ENCODE data around the gene PHYH. TPM values are rescaled to one million over a fixed set of nuclear protein-coding genes. Genes with fewer than 3 reads are reported as not detected.

Gene PHYH
- total RNA-seq, 1 experiment from 2014 or later: 52.3 TPM

DNA sequence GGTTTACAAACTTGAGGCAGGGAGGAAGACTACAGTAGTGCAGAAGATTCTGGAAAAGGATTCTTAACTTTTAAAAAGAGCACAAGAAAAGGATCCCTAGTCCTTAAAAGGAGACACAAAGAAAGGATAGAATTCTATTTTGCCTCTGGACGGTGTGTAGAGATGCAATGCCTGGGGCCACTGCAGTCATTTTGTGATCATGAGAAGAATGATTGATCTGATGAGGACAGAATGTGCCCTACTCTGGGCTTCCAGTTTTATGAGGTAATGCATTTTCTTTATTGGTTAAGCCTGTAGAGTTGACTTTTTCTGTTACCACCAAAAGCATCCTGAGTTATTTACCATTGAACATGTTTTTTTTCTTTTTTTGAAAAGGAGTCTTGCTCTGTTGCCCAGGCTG, 37.4 kb downstream of the PHYH start:
- no TSS peak for BruUV-seq (replicated peaks)
- Mint-ChIP-seq H3K36me3 (ENCODE audit: insufficient read depth, unreplicated experiment) (no peaks in the 10 kb centered on the region), H3K4me1 (ENCODE audit: low read depth, unreplicated experiment) (no peaks in the 10 kb centered on the region), H3K27me3 (ENCODE audit: insufficient read depth, unreplicated experiment) (no peaks in the 10 kb centered on the region), H3K27ac (ENCODE audit: unreplicated experiment) (no peak overlapping the region), H3K9me3 (ENCODE audit: unreplicated experiment) (peaks cover 20% of the 10 kb centered on the region), H3K4me3 (ENCODE audit: unreplicated experiment) (no peak overlapping the region)
- intact Hi-C loops (cut with micrococcal nuclease; ENCODE audit: unreplicated experiment): no loop called here
- CTCF ChIA-PET: interaction anchor here (0.6 kb wide), 1 partner anchor 554 kb away, joined by 3 read pairs; no protein-coding TSS in a partner anchor
- Histone ChIP-seq H3K4me1 (no peaks in the 10 kb centered on the region), H3K9me3 (no peaks in the 10 kb centered on the region; the same call in 1 of the 2 replicates), H3K27me3 (replicated peaks; ENCODE audit: control insufficient read depth, insufficient read depth, low read length) (no peaks in the 10 kb centered on the region; the same call in 1 of the 2 replicates), H3K36me3 (ENCODE audit: control insufficient read depth, insufficient read depth, low read length) (no peaks in the 10 kb centered on the region), H3K4me3 (ENCODE audit: low read depth, low read length) (no peak overlapping the region)
- DNase-seq: no peak
- TF ChIP-seq, protein P1, sequence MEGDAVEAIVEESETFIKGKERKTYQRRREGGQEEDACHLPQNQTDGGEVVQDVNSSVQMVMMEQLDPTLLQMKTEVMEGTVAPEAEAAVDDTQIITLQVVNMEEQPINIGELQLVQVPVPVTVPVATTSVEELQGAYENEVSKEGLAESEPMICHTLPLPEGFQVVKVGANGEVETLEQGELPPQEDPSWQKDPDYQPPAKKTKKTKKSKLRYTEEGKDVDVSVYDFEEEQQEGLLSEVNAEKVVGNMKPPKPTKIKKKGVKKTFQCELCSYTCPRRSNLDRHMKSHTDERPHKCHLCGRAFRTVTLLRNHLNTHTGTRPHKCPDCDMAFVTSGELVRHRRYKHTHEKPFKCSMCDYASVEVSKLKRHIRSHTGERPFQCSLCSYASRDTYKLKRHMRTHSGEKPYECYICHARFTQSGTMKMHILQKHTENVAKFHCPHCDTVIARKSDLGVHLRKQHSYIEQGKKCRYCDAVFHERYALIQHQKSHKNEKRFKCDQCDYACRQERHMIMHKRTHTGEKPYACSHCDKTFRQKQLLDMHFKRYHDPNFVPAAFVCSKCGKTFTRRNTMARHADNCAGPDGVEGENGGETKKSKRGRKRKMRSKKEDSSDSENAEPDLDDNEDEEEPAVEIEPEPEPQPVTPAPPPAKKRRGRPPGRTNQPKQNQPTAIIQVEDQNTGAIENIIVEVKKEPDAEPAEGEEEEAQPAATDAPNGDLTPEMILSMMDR (IDR thresholded peaks at IDR 0.05; ENCODE audit: insufficient read depth in 1 of 2, low read depth in 1 of 2, low read length in 1 of 2, severe bottlenecking in 1 of 2, unreplicated experiment in 1 of 2): no peak
- POLR2A ChIA-PET: no interaction called here

DNA sequence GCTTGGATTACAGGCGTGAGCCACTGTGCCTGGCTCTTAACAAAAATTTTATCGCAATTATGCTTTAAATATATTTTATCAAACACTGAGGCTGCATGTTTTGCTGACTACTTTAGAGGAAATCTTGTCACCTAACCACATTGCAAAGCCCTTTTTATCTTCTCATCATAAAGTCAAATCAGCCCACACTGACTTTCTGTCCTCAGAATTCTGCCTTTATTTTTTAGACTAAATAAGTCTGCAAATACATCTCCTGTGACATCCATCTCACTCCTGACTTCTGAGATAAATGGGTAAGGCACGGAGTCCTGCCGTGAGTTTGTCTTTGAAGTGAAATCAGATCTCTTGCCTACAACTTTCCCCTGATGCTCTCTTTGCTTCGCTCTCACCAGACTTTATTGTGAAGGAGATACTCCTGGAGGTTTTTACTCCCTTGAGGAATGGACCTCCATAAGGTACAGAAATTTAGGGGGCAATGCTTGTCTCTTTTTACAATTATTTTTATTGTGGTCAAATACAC, 42.2 kb downstream of the PHYH start:
- H3K9me3 Mint-ChIP-seq (ENCODE audit: unreplicated experiment): peaks cover 20% of the 10 kb centered on the region
- TF ChIP-seq, protein P1 (IDR thresholded peaks at IDR 0.05; ENCODE audit: insufficient read depth in 1 of 2, low read depth in 1 of 2, low read length in 1 of 2, severe bottlenecking in 1 of 2, unreplicated experiment in 1 of 2): no peak
- Histone ChIP-seq H3K4me1 (no peaks in the 10 kb centered on the region), H3K4me3 (ENCODE audit: low read depth, low read length) (no peak overlapping the region), H3K9me3 (no peaks in the 10 kb centered on the region; the same call in 1 of the 2 replicates), H3K27me3 (replicated peaks; ENCODE audit: control insufficient read depth, insufficient read depth, low read length) (no peaks in the 10 kb centered on the region; the same call in 1 of the 2 replicates), H3K36me3 (ENCODE audit: control insufficient read depth, insufficient read depth, low read length) (no peaks in the 10 kb centered on the region)
- intact Hi-C loops (cut with micrococcal nuclease; ENCODE audit: unreplicated experiment): no loop called here
- POLR2A ChIA-PET: no interaction called here
- no peaks in the 10 kb centered on the region for H3K4me1 Mint-ChIP-seq (ENCODE audit: low read depth, unreplicated experiment)
- peaks cover 6% of the 10 kb centered on the region for H3K27me3 Mint-ChIP-seq (ENCODE audit: insufficient read depth, unreplicated experiment)
- H3K36me3 Mint-ChIP-seq (ENCODE audit: insufficient read depth, unreplicated experiment): no peaks in the 10 kb centered on the region
- no peak overlapping the region for H3K27ac Mint-ChIP-seq (ENCODE audit: unreplicated experiment)
- BruUV-seq (replicated peaks): no TSS peak
- H3K4me3 Mint-ChIP-seq (ENCODE audit: unreplicated experiment): no peak overlapping the region
- DNase-seq: no peak
- CTCF ChIA-PET: no interaction called here

DNA sequence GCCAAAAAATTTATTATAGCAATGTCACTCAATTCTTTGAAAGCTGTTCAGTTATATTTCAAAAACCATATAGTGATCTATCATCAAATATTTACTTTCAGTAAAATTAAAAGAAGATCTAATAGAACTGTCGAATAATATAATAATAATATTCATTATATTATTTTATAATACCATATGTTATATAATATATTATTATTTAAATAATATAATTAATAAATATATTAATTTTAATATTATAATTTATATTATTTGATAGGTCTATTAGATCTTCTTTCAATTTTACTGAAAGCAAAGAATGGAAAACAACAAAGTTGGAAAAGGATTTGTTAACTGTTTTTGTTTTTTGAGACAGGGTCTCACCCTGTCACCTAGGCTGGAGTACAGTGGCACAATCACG, 43.2 kb downstream of the PHYH start:
- intact Hi-C loops (cut with micrococcal nuclease; ENCODE audit: unreplicated experiment): no loop called here
- Histone ChIP-seq H3K9me3 (no peaks in the 10 kb centered on the region; the same call in 1 of the 2 replicates), H3K27me3 (replicated peaks; ENCODE audit: control insufficient read depth, insufficient read depth, low read length) (no peaks in the 10 kb centered on the region), H3K36me3 (ENCODE audit: control insufficient read depth, insufficient read depth, low read length) (no peaks in the 10 kb centered on the region), H3K4me3 (ENCODE audit: low read depth, low read length) (no peak overlapping the region), H3K4me1 (no peaks in the 10 kb centered on the region)
- TF ChIP-seq, protein P1 (IDR thresholded peaks at IDR 0.05; ENCODE audit: insufficient read depth in 1 of 2, low read depth in 1 of 2, low read length in 1 of 2, severe bottlenecking in 1 of 2, unreplicated experiment in 1 of 2): no peak
- no TSS peak for BruUV-seq (replicated peaks)
- H3K36me3 Mint-ChIP-seq (ENCODE audit: insufficient read depth, unreplicated experiment): no peaks in the 10 kb centered on the region
- no peak for DNase-seq
- H3K4me1 Mint-ChIP-seq (ENCODE audit: low read depth, unreplicated experiment): no peaks in the 10 kb centered on the region
- no peak overlapping the region for H3K4me3 Mint-ChIP-seq (ENCODE audit: unreplicated experiment)
- peaks cover 6% of the 10 kb centered on the region for H3K27me3 Mint-ChIP-seq (ENCODE audit: insufficient read depth, unreplicated experiment)
- ChIA-PET POLR2A (no interaction called here), CTCF (no interaction called here)
- H3K27ac Mint-ChIP-seq (ENCODE audit: unreplicated experiment): no peak overlapping the region
- peaks cover 20% of the 10 kb centered on the region for H3K9me3 Mint-ChIP-seq (ENCODE audit: unreplicated experiment)

Measured in Caco-2 (cell line).